ENCODE measurements around the gene CADPS.

DNA sequence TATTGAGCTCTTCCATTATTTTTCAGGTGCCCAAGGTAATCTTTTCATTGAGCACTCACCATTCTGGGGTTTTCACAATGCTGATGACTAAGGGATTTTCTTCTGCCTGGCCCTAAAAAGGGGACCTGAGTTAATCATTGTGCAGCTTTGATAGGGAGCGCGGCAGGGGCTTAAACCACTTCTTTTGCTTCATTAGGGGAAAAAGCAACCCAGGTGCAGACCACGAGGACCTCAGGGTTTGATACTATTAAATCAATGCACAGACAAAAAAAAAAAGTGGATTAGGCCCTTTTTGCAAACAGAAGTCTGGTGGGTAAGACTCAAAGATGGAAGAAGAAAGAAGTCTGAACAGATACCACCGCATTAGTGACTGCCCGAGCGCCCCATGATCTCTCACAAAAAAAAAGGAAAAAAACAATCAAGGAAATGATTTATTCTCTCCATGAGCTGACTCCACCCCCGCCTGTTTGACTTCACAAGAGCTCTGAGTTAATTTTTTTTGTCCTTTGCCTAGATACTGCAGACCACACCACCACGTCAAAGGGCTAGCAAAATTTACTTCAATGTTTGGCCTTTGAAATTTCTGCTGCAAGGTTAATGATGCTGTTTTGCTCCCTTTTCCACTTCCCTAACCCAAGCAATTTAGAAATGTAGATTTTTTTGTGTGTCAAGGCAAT, 423.9 kb downstream of the CADPS start:
- TF ChIP-seq CTCF (IDR thresholded peaks at IDR 0.05) (no peak), POLR2A (IDR thresholded peaks at IDR 0.05) (no peak), EP300 (IDR thresholded peaks at IDR 0.05) (no peak), POLR2AphosphoS5 (IDR thresholded peaks at IDR 0.05) (no peak)

Measured in sigmoid colon (tissue), 4 donors.